T-helper 22 cell (primary cell): ENCODE results near the gene PCLO.

Source experiments
- DNase-seq: peaks from one replicate; pipeline ENCODE4 v3.0.0-alpha.2; 2020; ENCODE audit warnings: low read depth

PCLO gene

DNA sequence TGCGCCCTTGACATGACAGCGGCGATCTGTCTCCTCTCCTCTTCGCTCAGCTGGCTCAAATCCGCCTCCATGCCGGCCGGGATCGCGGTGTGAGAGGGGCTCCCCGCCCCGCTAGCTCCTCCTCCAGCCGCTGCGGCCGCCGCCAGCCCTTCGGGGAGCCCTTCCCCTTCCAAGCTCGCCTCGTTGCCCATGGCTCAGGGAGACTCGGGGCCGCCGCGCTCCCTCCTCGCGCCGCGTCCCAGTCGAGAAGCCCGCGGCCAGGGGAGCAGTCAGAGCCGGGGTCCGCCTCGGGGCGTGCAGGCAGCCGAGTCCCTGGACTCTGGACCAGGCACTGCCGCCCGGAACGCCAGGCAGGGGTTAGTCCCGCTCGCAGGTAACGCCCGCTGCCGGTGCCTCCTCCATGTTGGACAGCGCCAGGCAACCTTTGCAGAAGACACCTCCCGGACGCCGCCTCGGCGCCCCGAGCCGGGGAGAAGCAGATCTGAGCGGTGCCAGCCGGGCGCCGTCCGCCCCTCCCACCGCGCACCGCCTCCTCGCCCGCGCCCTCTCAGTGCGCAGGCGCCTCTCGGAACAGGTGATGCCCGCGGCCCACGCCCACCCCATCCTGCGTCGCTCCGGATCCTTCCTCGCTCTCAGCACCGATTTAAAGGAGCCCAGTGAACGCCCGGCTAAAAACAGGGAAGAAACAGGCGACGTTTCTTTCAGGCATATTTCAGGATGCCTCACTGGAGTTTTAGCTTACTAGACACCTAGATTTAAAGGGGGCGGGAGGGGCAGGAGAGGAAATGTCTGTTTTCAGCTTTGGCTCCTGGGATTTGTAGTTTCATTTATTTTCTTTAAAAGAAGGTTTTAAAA, at the start of gene PCLO:
Gene PCLO, minus strand, starts transcription at position 483 of the 855 bp plus-strand sequence. Its CDS starts 292 bp downstream, at position 191.
- no peak for DNase-seq

DNA sequence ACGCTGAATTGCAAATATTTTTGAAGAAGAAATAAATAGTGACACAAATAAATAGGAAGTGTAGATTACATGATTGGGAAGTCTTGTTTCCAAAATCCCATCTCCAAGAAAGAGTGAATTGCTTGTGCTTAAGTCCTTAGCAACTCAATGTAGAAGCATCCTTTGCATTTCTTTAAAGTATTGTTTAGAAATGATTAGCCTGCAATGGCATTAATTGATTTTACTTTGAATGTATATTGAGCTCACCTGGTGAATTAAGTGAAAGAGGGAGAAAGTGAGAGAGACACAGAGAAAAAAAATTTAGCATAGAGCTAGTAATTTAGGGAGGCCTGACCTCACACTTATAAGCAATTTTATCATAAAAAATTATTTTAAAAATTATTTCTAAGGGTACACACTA, 49.0 kb upstream of the PCLO start:
- DNase-seq, result no peak

DNA sequence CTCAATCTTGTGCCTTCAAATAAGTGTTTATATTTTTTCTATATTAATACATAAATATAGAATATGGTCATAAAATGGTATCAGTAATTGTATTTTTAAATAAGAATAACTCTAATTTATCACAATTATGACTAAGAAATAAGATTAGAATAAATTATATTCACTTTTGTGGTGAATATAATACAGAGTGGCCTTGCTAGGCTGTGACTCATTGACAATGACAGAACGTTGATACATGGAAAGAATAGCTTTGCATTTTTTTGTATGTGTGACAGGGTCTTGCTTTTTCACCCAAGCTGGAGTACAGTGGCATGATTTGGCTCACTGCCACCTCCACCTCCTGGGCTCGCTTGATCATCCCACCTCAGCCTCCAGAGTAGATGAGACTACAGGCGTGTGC, 47.8 kb upstream of the PCLO start:
- DNase-seq, result no peak

DNA sequence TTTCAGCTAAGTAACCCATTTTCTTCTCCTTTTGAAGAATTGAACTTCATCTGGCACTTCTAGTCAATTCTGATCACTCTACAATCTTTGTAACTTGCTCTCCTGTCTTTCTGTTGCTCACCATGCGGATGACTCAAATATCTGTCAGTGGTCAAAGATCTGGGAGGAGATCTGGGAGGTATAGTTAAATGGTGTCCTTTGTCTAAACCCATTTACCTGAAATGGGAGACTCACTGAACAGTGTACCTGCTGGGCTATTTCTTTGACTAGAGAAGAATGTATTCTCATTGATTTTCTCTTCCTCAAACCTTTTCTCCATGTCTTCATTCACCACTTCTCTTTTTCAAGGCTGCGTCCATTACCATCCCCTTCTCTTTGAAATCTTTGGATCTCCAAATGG, 42.0 kb upstream of the PCLO start:
- no peak for DNase-seq

GRCh38 chr7:83201355-83201754, 38.7 kb upstream of the PCLO start:
- no peak for DNase-seq

GRCh38 chr7:83190659-83191389, 28.1 kb upstream of the PCLO start:
- no peak for DNase-seq

DNA sequence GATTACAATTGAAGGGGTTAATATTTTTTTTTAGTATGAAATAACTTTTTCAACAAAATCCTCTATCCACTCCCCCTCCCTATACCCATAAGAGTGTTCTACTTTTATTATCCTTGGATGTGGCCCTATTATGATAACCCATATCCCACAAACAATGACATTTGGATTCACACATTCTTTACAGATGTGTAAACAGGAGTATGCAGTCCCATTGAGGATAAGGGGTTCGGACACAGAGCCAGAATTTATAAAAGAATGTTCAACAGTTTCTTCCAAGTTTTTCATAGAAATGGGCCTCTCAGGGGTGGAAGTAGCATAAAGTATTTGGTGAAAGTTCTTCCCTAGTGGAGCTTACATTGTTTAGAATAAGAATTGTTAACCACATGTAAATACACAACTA, 16.1 kb upstream of the PCLO start:
- DNase-seq, result no peak

DNA sequence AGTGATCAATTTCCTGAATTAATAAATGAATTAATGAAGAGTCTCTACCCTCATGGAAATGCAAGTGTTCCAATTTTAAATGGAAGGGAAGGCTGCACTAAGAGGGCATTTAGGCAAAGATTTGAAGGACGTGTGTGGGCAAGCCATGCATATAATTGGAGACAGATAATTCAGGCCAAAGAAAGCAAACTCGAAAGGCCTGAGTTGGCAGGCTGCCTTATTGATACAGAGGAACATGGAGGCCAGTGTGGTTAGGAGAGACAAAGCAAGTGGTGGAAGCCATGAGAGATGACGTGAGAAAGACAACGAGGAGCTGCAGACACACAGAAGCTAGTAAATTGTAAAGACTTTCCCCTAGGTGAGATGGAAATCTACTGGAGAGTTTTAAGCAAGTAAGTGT, 15.4 kb upstream of the PCLO start:
- no peak for DNase-seq

GRCh38 chr7:83173664-83174063, 11.0 kb upstream of the PCLO start:
- no peak for DNase-seq

- DNase-seq, result no peak
These were observed 4.1 kb upstream of the PCLO start for GRCh38 chr7:83166781-83167180.

DNA sequence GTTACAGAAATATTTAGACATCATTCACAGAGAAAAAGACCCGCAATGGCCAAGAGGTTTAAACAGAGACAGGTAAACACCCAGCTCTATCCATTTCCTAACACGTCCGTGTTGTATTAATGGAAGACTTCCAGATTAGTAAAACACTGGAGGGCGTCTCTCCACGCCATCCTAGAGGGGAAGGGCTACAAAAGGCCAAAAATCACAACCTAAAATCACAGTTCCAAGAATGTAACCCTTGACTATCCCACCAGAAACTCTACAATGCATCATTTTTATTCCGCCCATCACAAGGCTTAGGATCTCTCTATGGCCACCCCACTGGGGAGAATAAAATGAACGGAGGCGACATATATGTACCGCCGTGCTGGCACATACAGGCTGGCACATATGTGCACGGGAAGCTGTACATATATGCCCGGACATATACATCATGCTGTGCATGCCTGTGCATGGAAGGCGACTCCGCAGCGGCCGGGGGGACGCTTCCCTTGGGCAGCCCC, 734 bp downstream of the PCLO start:
- no peak for DNase-seq

DNA sequence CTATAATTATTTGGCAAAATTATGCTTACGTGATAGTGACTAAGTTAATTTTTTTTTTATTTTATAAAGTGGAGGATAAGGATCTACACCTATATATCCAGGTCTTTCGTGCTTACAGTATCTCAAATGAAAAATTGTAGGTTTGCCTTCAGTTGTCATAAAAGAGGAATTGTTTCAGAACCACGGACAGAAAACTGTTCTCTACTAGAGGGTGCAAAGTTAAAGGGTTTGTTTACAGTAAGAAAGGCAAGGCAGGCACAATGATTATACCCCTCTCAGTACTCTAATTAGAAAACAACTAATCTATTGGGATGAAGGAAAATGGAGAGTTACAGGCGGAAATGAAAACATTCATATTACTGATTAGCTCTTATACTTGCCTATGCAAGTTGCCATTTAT, 1.5 kb downstream of the PCLO start:
- no peak for DNase-seq

- DNase-seq, result no peak
These were observed 3.0 kb downstream of the PCLO start for GRCh38 chr7:83159731-83160130.

DNA sequence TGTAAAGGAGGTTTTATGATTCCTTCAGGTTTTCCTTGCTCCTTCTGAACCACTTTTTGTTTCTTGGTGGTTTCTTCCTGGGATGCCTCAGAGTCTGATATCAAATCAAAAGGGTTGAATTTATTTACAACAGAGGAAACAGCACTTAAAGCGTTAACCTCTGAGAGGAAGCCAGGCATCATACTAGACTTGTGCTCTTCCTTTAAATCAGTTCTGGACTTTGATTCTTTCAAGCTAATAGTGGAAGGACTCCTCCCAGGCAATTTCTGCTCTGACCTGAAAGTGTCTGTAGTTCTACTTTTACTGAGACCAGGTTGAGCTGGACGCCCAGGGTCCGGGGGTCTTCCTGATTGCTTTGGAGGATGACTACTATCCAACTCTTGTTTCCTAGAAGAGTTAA, 6.7 kb downstream of the PCLO start:
- DNase-seq, result no peak

- DNase-seq, result no peak
These were observed 7.3 kb downstream of the PCLO start for GRCh38 chr7:83155407-83155806.

DNA sequence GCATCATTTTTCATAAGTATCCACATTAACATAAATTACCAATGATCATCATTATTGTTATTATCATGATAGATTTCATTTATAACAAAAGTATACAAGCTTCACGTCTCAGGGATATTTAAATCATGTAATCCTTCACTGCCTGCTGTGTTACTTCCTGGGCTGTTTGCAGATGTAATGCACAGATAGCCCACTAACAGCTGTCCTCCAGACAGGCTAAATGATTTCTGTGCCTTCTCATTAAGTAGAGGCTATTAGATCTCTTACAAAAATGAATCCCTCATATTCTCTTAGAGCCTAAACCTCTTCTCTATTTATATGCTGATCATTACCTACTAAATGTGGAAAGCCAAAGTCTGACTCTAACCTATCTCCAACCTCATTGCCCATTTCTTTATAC, 9.3 kb downstream of the PCLO start:
- DNase-seq, result no peak

DNA sequence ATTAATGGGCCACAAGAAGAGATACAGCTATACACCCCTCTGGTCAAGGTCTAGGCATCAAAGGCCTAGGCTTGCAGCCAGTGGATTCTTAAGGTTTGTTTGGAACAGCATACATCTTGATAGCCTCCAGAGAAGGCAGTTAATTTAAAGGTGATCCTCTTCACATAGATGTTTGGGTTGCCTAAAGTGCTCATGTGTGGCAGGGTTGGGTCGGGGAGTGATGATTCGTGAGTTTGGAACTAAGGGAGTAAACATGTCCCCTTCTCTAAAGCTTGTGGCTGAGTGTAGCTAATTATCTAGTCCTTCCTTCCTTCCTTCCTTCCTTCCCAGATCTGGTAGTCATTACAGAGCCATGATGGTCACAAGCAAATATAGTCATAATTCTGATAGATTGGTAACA, 12.4 kb downstream of the PCLO start:
- no peak for DNase-seq

- DNase-seq, result no peak
These were observed 13.2 kb downstream of the PCLO start for GRCh38 chr7:83149466-83149865.

- no peak for DNase-seq
These were observed 13.9 kb downstream of the PCLO start for GRCh38 chr7:83148776-83149175.

- DNase-seq, result no peak
These were observed 19.6 kb downstream of the PCLO start for GRCh38 chr7:83143107-83143506.

- no peak for DNase-seq
These were observed 20.3 kb downstream of the PCLO start for GRCh38 chr7:83142365-83142764.

DNA sequence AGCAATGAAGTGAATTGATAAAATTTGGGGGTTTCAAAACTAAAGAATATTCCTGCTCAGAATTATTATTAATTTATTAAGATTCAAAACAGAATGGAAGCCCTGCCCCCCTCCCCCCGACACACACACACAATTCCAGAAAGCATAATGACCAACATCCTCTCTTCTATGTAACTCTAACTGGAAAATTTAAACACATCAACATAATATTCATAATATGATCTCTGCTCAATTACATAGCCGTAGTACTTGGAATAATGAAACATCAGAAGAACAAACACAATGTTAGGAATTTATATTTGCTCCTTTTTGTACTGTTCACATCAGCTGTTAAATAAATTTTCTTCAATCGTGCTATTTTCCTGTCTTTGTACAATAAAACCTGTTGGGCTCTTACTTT, 20.8 kb downstream of the PCLO start:
- no peak for DNase-seq
